ENCODE measurements around the gene ARRB2. TPM values are rescaled to one million over a fixed set of nuclear protein-coding genes. Genes with fewer than 3 reads are reported as not detected.

The ARRB2 gene
- total RNA-seq, 1 donor from 2014 or later, result 10.3 TPM

- H3K27me3 Mint-ChIP-seq (ENCODE audit: low read depth, unreplicated experiment), result peaks cover 6% of the 10 kb centered on the region
- H3K36me3 Mint-ChIP-seq (ENCODE audit: low read depth, unreplicated experiment), result peaks cover 11% of the 10 kb centered on the region
- no peak overlapping the region for H3K4me2 ChIP-seq (ENCODE audit: low read length)
- no peaks in the 10 kb centered on the region for H4K20me1 ChIP-seq (ENCODE audit: insufficient read depth, low read length)
- no peak for TF ChIP-seq CTCF (IDR thresholded peaks at IDR 0.05; ENCODE audit: insufficient read depth, low read depth, low read length)
- no peak for TF ChIP-seq EZH2 (IDR thresholded peaks at IDR 0.05; ENCODE audit: insufficient read depth, low read length)
- FAIRE-seq (no peak), DNase-seq (ENCODE audit: low read depth) (peak; percentile 44)
- no peaks in the 10 kb centered on the region for H3K4me1 Mint-ChIP-seq (ENCODE audit: low read depth, unreplicated experiment)
- no peak overlapping the region for H3K4me3 Mint-ChIP-seq (ENCODE audit: unreplicated experiment)
- no peak overlapping the region for H3K27ac ChIP-seq (ENCODE audit: low read depth, low read length)
- peaks cover 9% of the 10 kb centered on the region for H3K4me1 ChIP-seq (ENCODE audit: insufficient read depth, low read length)
- no peak overlapping the region for H2AFZ ChIP-seq (ENCODE audit: low read depth, low read length)
- H3K79me2 ChIP-seq (ENCODE audit: insufficient read depth, low read length), result no peaks in the 10 kb centered on the region
- no peaks in the 10 kb centered on the region for H3K9me3 ChIP-seq (ENCODE audit: insufficient read depth, low read depth, low read length)
- H3K9me3 Mint-ChIP-seq (ENCODE audit: unreplicated experiment), result peaks cover 3% of the 10 kb centered on the region
- no peak overlapping the region for H3K27ac Mint-ChIP-seq (ENCODE audit: unreplicated experiment)
- no peaks in the 10 kb centered on the region for H3K36me3 ChIP-seq (ENCODE audit: insufficient read depth, low read length)
- H3K27me3 ChIP-seq (ENCODE audit: insufficient read depth, low read length), result no peaks in the 10 kb centered on the region
- H3K9ac ChIP-seq (ENCODE audit: low read length), result no peak overlapping the region
- H3K4me3 ChIP-seq (ENCODE audit: insufficient read depth, low read depth, low read length), result no peak overlapping the region
These were observed 11.0 kb downstream of the ARRB2 start for GRCh38 chr17:4721203-4722135.

GRCh38 chr17:4722678-4723240 lies 12.3 kb downstream of the ARRB2 start:
- no peak overlapping the region for H3K27ac ChIP-seq (ENCODE audit: low read depth, low read length)

More at GRCh38 chr17:4722678-4723240, 12.3 kb downstream of the ARRB2 start:
- TF ChIP-seq CTCF (IDR thresholded peaks at IDR 0.05; ENCODE audit: insufficient read depth, low read depth, low read length) (no peak), EZH2 (IDR thresholded peaks at IDR 0.05; ENCODE audit: insufficient read depth, low read length) (no peak)
- Mint-ChIP-seq H3K36me3 (ENCODE audit: low read depth, unreplicated experiment) (peaks cover 6% of the 10 kb centered on the region), H3K4me3 (ENCODE audit: unreplicated experiment) (peak overlapping the region; percentile 37), H3K27me3 (ENCODE audit: low read depth, unreplicated experiment) (peaks cover 8% of the 10 kb centered on the region), H3K9me3 (ENCODE audit: unreplicated experiment) (peaks cover 3% of the 10 kb centered on the region), H3K27ac (ENCODE audit: unreplicated experiment) (no peak overlapping the region), H3K4me1 (ENCODE audit: low read depth, unreplicated experiment) (no peaks in the 10 kb centered on the region)
- no peaks in the 10 kb centered on the region for H3K36me3 ChIP-seq (ENCODE audit: insufficient read depth, low read length)
- H3K9ac ChIP-seq (ENCODE audit: low read length), result no peak overlapping the region
- FAIRE-seq, result no peak
- no peaks in the 10 kb centered on the region for H4K20me1 ChIP-seq (ENCODE audit: insufficient read depth, low read length)
- no peaks in the 10 kb centered on the region for H3K9me3 ChIP-seq (ENCODE audit: insufficient read depth, low read depth, low read length)
- peaks cover 9% of the 10 kb centered on the region for H3K4me1 ChIP-seq (ENCODE audit: insufficient read depth, low read length)
- H3K27me3 ChIP-seq (ENCODE audit: insufficient read depth, low read length), result no peaks in the 10 kb centered on the region
- no peak overlapping the region for H3K4me2 ChIP-seq (ENCODE audit: low read length)
- no peak for DNase-seq (ENCODE audit: low read depth)
- no peak overlapping the region for H2AFZ ChIP-seq (ENCODE audit: low read depth, low read length)
- no peaks in the 10 kb centered on the region for H3K79me2 ChIP-seq (ENCODE audit: insufficient read depth, low read length)
- no peak overlapping the region for H3K4me3 ChIP-seq (ENCODE audit: insufficient read depth, low read depth, low read length)
